HFF-Myc (cell line): ENCODE data around the gene RPL10.
"Not testable (repeated sequence)": the region's sequence is repeated elsewhere in the genome, so short reads cannot be mapped to it uniquely, and the experiment has no call there.

ENCODE experiments used
- DNase-seq: peaks from one replicate; pipeline ENCODE4 v3.0.0-alpha.2; 2011; ENCODE audit warnings: low read depth; ENCODE audit errors: extremely low read depth
- H3K4me3 ChIP-seq: replicated peaks from 2 replicates; pipeline ENCODE4 v1.5.1; 2011; ENCODE audit warnings: low read depth, mild to moderate bottlenecking, control low read depth, low read length
- CTCF ChIP-seq: IDR thresholded peaks from 2 replicates; pipeline ENCODE4 v1.5.1; 2012; ENCODE audit warnings: mild to moderate bottlenecking, low read depth, low read length, control low read depth; ENCODE audit errors: missing control alignments

RPL10 gene

GRCh38 chrX:154398668-154399526 lies 720 bp downstream of the RPL10 start:
- peak overlapping the region; percentile 88 for H3K4me3 ChIP-seq
- no peak for DNase-seq
- TF ChIP-seq CTCF = peak; percentile 65

- no peak for TF ChIP-seq CTCF
- no peak for DNase-seq
- peak overlapping the region; percentile 88 for H3K4me3 ChIP-seq
Observed at GRCh38 chrX:154399527-154400368, 1.6 kb downstream of the RPL10 start.

GRCh38 chrX:154400369-154400817 lies 2.2 kb downstream of the RPL10 start:
- H3K4me3 ChIP-seq = peak overlapping the region; percentile 88

GRCh38 chrX:154401045-154401799 lies 3.0 kb downstream of the RPL10 start:
- peak overlapping the region; percentile 88 for H3K4me3 ChIP-seq
- no peak for DNase-seq

More at GRCh38 chrX:154400369-154400817, 2.2 kb downstream of the RPL10 start:
- DNase-seq = not testable (repeated sequence)

GRCh38 chrX:154401918-154402621 lies 3.9 kb downstream of the RPL10 start:
- no peak for TF ChIP-seq CTCF
- no peak overlapping the region for H3K4me3 ChIP-seq
- DNase-seq = no peak

More at GRCh38 chrX:154401045-154401799, 3.0 kb downstream of the RPL10 start:
- TF ChIP-seq CTCF = no peak

- no peak overlapping the region for H3K4me3 ChIP-seq
- no peak for TF ChIP-seq CTCF
- DNase-seq = no peak
Observed at GRCh38 chrX:154402622-154403127, 4.5 kb downstream of the RPL10 start.
